ENCODE measurements around the gene KRTAP3-3. TPM values are rescaled to one million over a fixed set of nuclear protein-coding genes. Genes with fewer than 3 reads are reported as not detected.

The KRTAP3-3 gene
- total and polyA plus RNA-seq, 9 donors = not detected

GRCh38 chr17:40960144-40960543, 33.8 kb downstream of the KRTAP3-3 start:
- intact Hi-C loops (cut with DNase I) = no loop called here
- no peak for DNase-seq
- Histone ChIP-seq H3K27me3 (no peaks in the 10 kb centered on the region), H3K36me3 (no peaks in the 10 kb centered on the region), H3K4me1 (ENCODE audit: insufficient read depth) (no peaks in the 10 kb centered on the region), H3K27ac (no peak overlapping the region), H3K9me3 (no peaks in the 10 kb centered on the region), H3K4me3 (no peak overlapping the region)
- TF ChIP-seq EP300 (IDR thresholded peaks at IDR 0.05) = no peak
- TF ChIP-seq CTCF (IDR thresholded peaks at IDR 0.05) = no peak
- no peak for TF ChIP-seq POLR2A (IDR thresholded peaks at IDR 0.05)
- WGBS, 3 donors = 34 to 59% (median 43%) methylated on average over 10 of the region's 10 CpGs

- intact Hi-C loops (cut with DNase I) = no loop called here
- no peaks in the 10 kb centered on the region for H3K4me1 ChIP-seq (ENCODE audit: insufficient read depth)
- 91 to 94% (median 91%) methylated on average over 12 of the region's 12 CpGs for WGBS, 3 donors
- no peak overlapping the region for H3K4me3 ChIP-seq
- no peaks in the 10 kb centered on the region for H3K27me3 ChIP-seq
- no peak for DNase-seq
- TF ChIP-seq POLR2A (IDR thresholded peaks at IDR 0.05) = no peak
- TF ChIP-seq EP300 (IDR thresholded peaks at IDR 0.05) = no peak
- no peak for TF ChIP-seq CTCF (IDR thresholded peaks at IDR 0.05)
- no peaks in the 10 kb centered on the region for H3K9me3 ChIP-seq
- H3K36me3 ChIP-seq = no peaks in the 10 kb centered on the region
- no peak overlapping the region for H3K27ac ChIP-seq
These were observed 35.6 kb downstream of the KRTAP3-3 start for GRCh38 chr17:40958086-40958953.

GRCh38 chr17:40956401-40957254, 37.3 kb downstream of the KRTAP3-3 start:
- TF ChIP-seq CTCF (IDR thresholded peaks at IDR 0.05) = no peak
- TF ChIP-seq POLR2A (IDR thresholded peaks at IDR 0.05) = no peak
- TF ChIP-seq EP300 (IDR thresholded peaks at IDR 0.05) = no peak
- 55 to 68% (median 60%) methylated on average over 8 of the region's 8 CpGs for WGBS, 3 donors
- Histone ChIP-seq H3K27ac (no peak overlapping the region), H3K27me3 (no peaks in the 10 kb centered on the region), H3K9me3 (no peaks in the 10 kb centered on the region), H3K36me3 (no peaks in the 10 kb centered on the region), H3K4me1 (ENCODE audit: insufficient read depth) (no peaks in the 10 kb centered on the region), H3K4me3 (no peak overlapping the region)
- intact Hi-C loops (cut with DNase I) = no loop called here
- DNase-seq = no peak

- H3K4me1 ChIP-seq (ENCODE audit: insufficient read depth) = peaks cover 2% of the 10 kb centered on the region
- H3K9me3 ChIP-seq = no peaks in the 10 kb centered on the region
- no peaks in the 10 kb centered on the region for H3K27me3 ChIP-seq
- no peaks in the 10 kb centered on the region for H3K36me3 ChIP-seq
- H3K4me3 ChIP-seq = no peak overlapping the region
- no peak for DNase-seq
- no peak overlapping the region for H3K27ac ChIP-seq
- TF ChIP-seq POLR2A (IDR thresholded peaks at IDR 0.05) (no peak), CTCF (IDR thresholded peaks at IDR 0.05) (no peak), EP300 (IDR thresholded peaks at IDR 0.05) (no peak)
- intact Hi-C loops (cut with DNase I) = no loop called here
- 90 to 100% (median 92%) methylated on average over 2 of the region's 2 CpGs for WGBS, 3 donors
These were observed 40.1 kb downstream of the KRTAP3-3 start for GRCh38 chr17:40953881-40954280.
